Erythroblast (primary cell): ENCODE data around the gene KCNMA1.

ENCODE experiments used
- GATA1 ChIP-seq: IDR thresholded peaks from 2 replicates; pipeline ENCODE4 v1.6.1; 2011; ENCODE audit warnings: low read depth, mild to moderate bottlenecking, control low read depth, low read length, moderate library complexity
- POLR2A ChIP-seq: IDR thresholded peaks from 2 replicates; pipeline ENCODE4 v1.6.1; 2011; ENCODE audit warnings: mild to moderate bottlenecking, low read length

DNA sequence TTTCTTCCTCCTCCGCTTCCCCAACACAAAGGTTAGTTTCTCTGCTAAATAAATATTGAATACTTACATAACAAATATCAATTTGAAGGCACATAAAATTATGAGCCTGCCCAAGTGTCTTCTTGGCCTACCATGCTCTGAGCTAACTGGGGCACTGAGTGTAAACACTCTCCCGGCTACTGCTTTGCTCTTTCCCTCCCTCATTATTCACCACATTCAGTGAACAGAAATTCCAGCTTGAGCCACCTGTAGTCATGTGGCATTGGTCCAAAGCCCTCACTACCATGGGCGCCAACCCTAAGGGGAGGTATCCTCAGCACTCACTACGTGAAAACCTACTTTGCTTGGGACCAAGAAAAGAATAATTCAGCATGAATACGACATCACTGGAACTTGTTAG, 409.0 kb downstream of the KCNMA1 start:
- no peak for TF ChIP-seq POLR2A
- TF ChIP-seq GATA1: no peak
